Sigmoid colon (tissue), 7 donors: Measurements from ENCODE around the gene PIGP. TPM values are rescaled to one million over a fixed set of nuclear protein-coding genes. Genes with fewer than 3 reads are reported as not detected.
"Not testable (repeated sequence)": the region's sequence is repeated elsewhere in the genome, so short reads cannot be mapped to it uniquely, and the experiment has no call there.

Experiments
- DNase-seq: peaks from one replicate; pipeline ENCODE4 v3.0.0-alpha.2; 2019
- H3K27ac ChIP-seq, 4 donors: fragments of 200-600 bp; sonication (generic); one replicate each; pipeline ENCODE4 v1.5.1; 2016 to 2019; ENCODE audit warnings: mild to moderate bottlenecking in 1 of 4
- H3K27me3 ChIP-seq, 3 donors: fragments of 200-600 bp; sonication (generic); one replicate each; pipeline ENCODE4 v1.5.1; 2019; ENCODE audit warnings: mild to moderate bottlenecking in 1 of 3
- H3K36me3 ChIP-seq, 4 donors: fragments of 200-600 bp; sonication (generic); one replicate each; pipeline ENCODE4 v1.5.1; 2016 to 2019
- H3K4me1 ChIP-seq, 4 donors: fragments of 200-600 bp; sonication (generic); one replicate each; pipeline ENCODE4 v1.5.1; 2017 to 2019
- H3K4me3 ChIP-seq, 4 donors: fragments of 200-600 bp; sonication (generic); one replicate each; pipeline ENCODE4 v1.5.1; 2017 to 2019; ENCODE audit warnings: mild to moderate bottlenecking in 2 of 4, moderate library complexity in 1 of 4
- H3K9me3 ChIP-seq, 4 donors: fragments of 200-600 bp in 3 of 4; sonication (generic) in 3 of 4; one replicate each; pipeline versions ENCODE4 v1.5.1 to v1.6.1; 2013 to 2019
- EP300 ChIP-seq, 4 donors: sonication (generic); formaldehyde crosslinking; IDR thresholded peaks; one replicate each; pipeline ENCODE4 v1.6.1; 2017; ENCODE audit warnings: antibody characterized with exemption in 4 of 4
- POLR2A ChIP-seq, 2 donors: fragments of 450-650 bp; IDR thresholded peaks; one replicate each; pipeline ENCODE4 v1.6.1; 2016; ENCODE audit warnings: antibody characterized with exemption in 2 of 2, mild to moderate bottlenecking in 2 of 2, moderate library complexity in 2 of 2
- POLR2AphosphoS5 ChIP-seq, 4 donors: sonication (generic); formaldehyde crosslinking; IDR thresholded peaks; one replicate each; pipeline ENCODE4 v1.6.1; 2017; ENCODE audit warnings: antibody characterized with exemption in 4 of 4
- WGBS, 2 donors: extraction: QIAGEN DNeasy Blood & Tissue Kit; methylation state at CpG; one replicate each; pipeline ENCODE4 v1.1.7; 2013; 5-methylcytosine and 5-hydroxymethylcytosine counted together
- intact Hi-C: fragments of 100-400 bp; cut with DNase I; formaldehyde crosslinking; loops from one replicate; pipeline ENCODE4 v1.15.1; 2023
- polyA plus RNA-seq, 3 donors: library from polyadenylated mRNA; stranded (reverse); fragments of 200-250 nt; gene quantifications; one replicate each; pipeline ENCODE4 v1.2.3, GENCODE V29; 2013
- total RNA-seq, 4 donors: library from RNA; depleted of rRNA; stranded (reverse); fragments of >200 nt; gene quantifications; one replicate each; pipeline ENCODE4 v1.1.0, GENCODE V29; 2016
- TF ChIP-seq, protein P1 (sequence below), 4 experiments: fragments of 450-650 bp in 3 of 4; fragments of 200-600 bp in 1 of 4; IDR thresholded peaks; one replicate each; pipeline ENCODE4 v1.5.1; 2016 to 2019; ENCODE audit warnings: antibody characterized with exemption in 4 of 4, mild to moderate bottlenecking in 3 of 4, moderate library complexity in 2 of 4
- donor health status: healthy with polysubstance abuse.
- donor health status: Bipolar disorder and iron deficiency.
- donor health status: healthy.

PIGP gene
- total and polyA plus RNA-seq, 7 donors: 10.2 to 36.7 (median 19.4) TPM

GRCh38 chr21:37041706-37042271 lies 31.1 kb downstream of the PIGP start:
- intact Hi-C loops: no loop called here
- no peak overlapping the region for H3K27ac ChIP-seq
- H3K9me3 ChIP-seq: no peaks in the 10 kb centered on the region
- no peak overlapping the region for H3K4me3 ChIP-seq
- H3K36me3 ChIP-seq: no peaks in the 10 kb centered on the region
- 55 to 86% methylated on average over 4 of the region's 4 CpGs for WGBS, 2 donors
- H3K27me3 ChIP-seq: no peaks in the 10 kb centered on the region
- TF ChIP-seq, protein P1, sequence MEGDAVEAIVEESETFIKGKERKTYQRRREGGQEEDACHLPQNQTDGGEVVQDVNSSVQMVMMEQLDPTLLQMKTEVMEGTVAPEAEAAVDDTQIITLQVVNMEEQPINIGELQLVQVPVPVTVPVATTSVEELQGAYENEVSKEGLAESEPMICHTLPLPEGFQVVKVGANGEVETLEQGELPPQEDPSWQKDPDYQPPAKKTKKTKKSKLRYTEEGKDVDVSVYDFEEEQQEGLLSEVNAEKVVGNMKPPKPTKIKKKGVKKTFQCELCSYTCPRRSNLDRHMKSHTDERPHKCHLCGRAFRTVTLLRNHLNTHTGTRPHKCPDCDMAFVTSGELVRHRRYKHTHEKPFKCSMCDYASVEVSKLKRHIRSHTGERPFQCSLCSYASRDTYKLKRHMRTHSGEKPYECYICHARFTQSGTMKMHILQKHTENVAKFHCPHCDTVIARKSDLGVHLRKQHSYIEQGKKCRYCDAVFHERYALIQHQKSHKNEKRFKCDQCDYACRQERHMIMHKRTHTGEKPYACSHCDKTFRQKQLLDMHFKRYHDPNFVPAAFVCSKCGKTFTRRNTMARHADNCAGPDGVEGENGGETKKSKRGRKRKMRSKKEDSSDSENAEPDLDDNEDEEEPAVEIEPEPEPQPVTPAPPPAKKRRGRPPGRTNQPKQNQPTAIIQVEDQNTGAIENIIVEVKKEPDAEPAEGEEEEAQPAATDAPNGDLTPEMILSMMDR (IDR thresholded peaks at IDR 0.05): no peak
- TF ChIP-seq POLR2AphosphoS5 (IDR thresholded peaks at IDR 0.05): no peak
- no peak for TF ChIP-seq POLR2A (IDR thresholded peaks at IDR 0.05)
- TF ChIP-seq EP300 (IDR thresholded peaks at IDR 0.05): no peak
- no peak for DNase-seq
- no peaks in the 10 kb centered on the region for H3K4me1 ChIP-seq

GRCh38 chr21:37040212-37040611 lies 32.7 kb downstream of the PIGP start:
- H3K9me3 ChIP-seq: no peaks in the 10 kb centered on the region
- H3K27me3 ChIP-seq: no peaks in the 10 kb centered on the region
- H3K36me3 ChIP-seq: no peaks in the 10 kb centered on the region
- intact Hi-C loops: no loop called here
- no peak for DNase-seq
- TF ChIP-seq, protein P1 (IDR thresholded peaks at IDR 0.05): no peak
- no peak for TF ChIP-seq EP300 (IDR thresholded peaks at IDR 0.05)
- H3K4me3 ChIP-seq: no peak overlapping the region
- H3K27ac ChIP-seq: no peak overlapping the region
- no peaks in the 10 kb centered on the region for H3K4me1 ChIP-seq
- WGBS, 2 donors: 90 to 91% methylated on average over 3 of the region's 3 CpGs

DNA sequence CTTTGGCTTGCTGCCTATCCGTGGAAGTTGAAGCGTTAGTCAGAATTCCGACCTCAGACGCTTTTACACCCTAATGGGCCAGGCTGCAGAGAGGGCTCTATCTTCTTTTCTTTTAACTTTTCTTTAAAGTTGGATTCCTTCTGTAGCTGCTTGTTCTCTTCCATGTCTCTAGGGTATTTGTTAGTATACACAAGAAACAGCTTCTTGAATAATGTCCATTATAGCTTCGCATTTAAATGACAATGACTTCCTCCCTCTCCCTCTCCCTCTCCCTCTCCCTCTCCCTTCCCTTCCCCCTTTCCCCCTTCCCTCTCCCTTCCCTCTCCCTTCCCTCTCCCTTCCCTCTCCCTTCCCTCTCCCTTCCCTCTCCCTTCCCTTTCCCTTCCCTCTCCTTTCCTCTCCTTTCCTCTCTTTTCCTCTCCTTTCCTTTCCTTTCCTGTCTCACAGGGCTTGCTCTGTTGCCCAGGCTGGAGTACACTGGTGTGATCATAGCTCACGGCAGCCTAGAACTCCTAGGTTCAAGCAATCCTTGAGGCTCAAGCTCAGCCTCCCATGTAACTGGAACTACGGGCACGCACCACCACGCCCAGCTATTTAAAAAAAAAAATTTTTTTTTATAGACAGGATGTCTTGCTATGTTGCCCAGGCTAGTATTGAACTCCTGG lies 33.3 kb downstream of the PIGP start:
- H3K36me3 ChIP-seq: no peaks in the 10 kb centered on the region
- H3K4me1 ChIP-seq: no peaks in the 10 kb centered on the region
- no peaks in the 10 kb centered on the region for H3K27me3 ChIP-seq
- no peaks in the 10 kb centered on the region for H3K9me3 ChIP-seq
- WGBS, 2 donors: 76 to 82% methylated on average over 9 of the region's 9 CpGs
- no peak for DNase-seq
- intact Hi-C loops: no loop called here
- no peak overlapping the region for H3K4me3 ChIP-seq
- no peak for TF ChIP-seq EP300 (IDR thresholded peaks at IDR 0.05)
- TF ChIP-seq POLR2AphosphoS5 (IDR thresholded peaks at IDR 0.05): no peak
- H3K27ac ChIP-seq: no peak overlapping the region

- H3K36me3 ChIP-seq: no peaks in the 10 kb centered on the region
- no peaks in the 10 kb centered on the region for H3K27me3 ChIP-seq
- H3K27ac ChIP-seq: no peak overlapping the region
- no peaks in the 10 kb centered on the region for H3K9me3 ChIP-seq
- TF ChIP-seq, protein P1 (IDR thresholded peaks at IDR 0.05): no peak
- TF ChIP-seq EP300 (IDR thresholded peaks at IDR 0.05): no peak
- TF ChIP-seq POLR2AphosphoS5 (IDR thresholded peaks at IDR 0.05): no peak
- no peak for TF ChIP-seq POLR2A (IDR thresholded peaks at IDR 0.05)
- intact Hi-C loops: no loop called here
- H3K4me3 ChIP-seq: no peak overlapping the region
- peaks cover 0 to 14% (median 6%) of the 10 kb centered on the region in 4 donors for H3K4me1 ChIP-seq
- WGBS, 2 donors: 76 to 90% methylated on average over 4 of the region's 4 CpGs
- DNase-seq: no peak
Measured at GRCh38 chr21:37036177-37036576, 36.7 kb downstream of the PIGP start.

GRCh38 chr21:37034394-37034793 lies 38.5 kb downstream of the PIGP start:
- DNase-seq, H3K4me3 ChIP-seq, H3K36me3 ChIP-seq, H3K9me3 ChIP-seq, H3K27me3 ChIP-seq, H3K27ac ChIP-seq: not testable (repeated sequence)
- peaks cover 0 to 14% (median 6%) of the 10 kb centered on the region in 4 donors for H3K4me1 ChIP-seq
- intact Hi-C loops: loop anchor here (5.0 kb wide), 1 partner anchor 38 kb away; the partner anchor contains the start of genes PIGP and TTC3
- 83 to 89% methylated on average over 4 of the region's 4 CpGs for WGBS, 2 donors
